Uterus (tissue), 4 donors: Measurements from ENCODE around the gene ART1. TPM values are rescaled to one million over a fixed set of nuclear protein-coding genes. Genes with fewer than 3 reads are reported as not detected.

ENCODE experiments used
- DNase-seq, 2 donors: peaks; one replicate each; pipeline ENCODE4 v3.0.0-alpha.2; 2019 to 2020
- H3K27ac ChIP-seq, 2 donors: fragments of 200-600 bp; sonication (generic); 1 replicate in 1 of 2; 2 replicates in 1 of 2; pipeline ENCODE4 v1.5.1; 2016 to 2018
- H3K27me3 ChIP-seq, 2 donors: fragments of 200-600 bp; sonication (generic); one replicate each; pipeline ENCODE4 v1.5.1; 2018 to 2019; ENCODE audit warnings: control low read depth in 1 of 2
- H3K36me3 ChIP-seq, 2 donors: fragments of 200-600 bp; sonication (generic); one replicate each; pipeline ENCODE4 v1.5.1; 2019; ENCODE audit warnings: control low read depth in 1 of 2
- H3K4me1 ChIP-seq, 2 donors: fragments of 200-600 bp; sonication (generic); one replicate each; pipeline ENCODE4 v1.5.1; 2018 to 2019; ENCODE audit warnings: control low read depth in 1 of 2
- H3K4me3 ChIP-seq, 2 donors: fragments of 200-600 bp; sonication (generic); 1 replicate in 1 of 2; 2 replicates in 1 of 2; pipeline ENCODE4 v1.5.1; 2018 to 2019; ENCODE audit warnings: mild to moderate bottlenecking in 1 of 2
- H3K9me3 ChIP-seq, 2 donors: fragments of 200-600 bp; sonication (generic); one replicate each; pipeline ENCODE4 v1.5.1; 2019; ENCODE audit warnings: control low read depth in 1 of 2
- POLR2A ChIP-seq, 2 donors: fragments of 450-650 bp; IDR thresholded peaks; one replicate each; pipeline ENCODE4 v1.6.1; 2016; ENCODE audit warnings: antibody characterized with exemption in 2 of 2, mild to moderate bottlenecking in 1 of 2, moderate library complexity in 1 of 2
- intact Hi-C: fragments of 100-400 bp; cut with DNase I; formaldehyde crosslinking; loops from one replicate; pipeline ENCODE4 v1.15.1; 2023; ENCODE audit warnings: low total_unique reads
- total RNA-seq, 4 donors: library from RNA; depleted of rRNA in 3 of 4; stranded (reverse); fragments of >200 nt in 3 of 4; gene quantifications; one replicate each; pipeline versions ENCODE4 v1.1.0 to v1.2.4, GENCODE V29; 2014 to 2023
- TF ChIP-seq, protein P1 (sequence below), 4 experiments: fragments of 200-600 bp in 2 of 4; fragments of 450-650 bp in 2 of 4; sonication (generic) in 2 of 4; IDR thresholded peaks; one replicate each; pipeline ENCODE4 v1.5.1; 2016 to 2019; ENCODE audit warnings: antibody characterized with exemption in 4 of 4, mild to moderate bottlenecking in 2 of 4, moderate library complexity in 1 of 4
- donor health status: DM: yes; HTN: yes; CAD: no.

The ART1 gene
- total RNA-seq, 4 donors from 2014 or later = not detected

GRCh38 chr11:3632070-3632660 lies 12.8 kb upstream of the ART1 start:
- no peak for TF ChIP-seq POLR2A (IDR thresholded peaks at IDR 0.05)
- TF ChIP-seq, protein P1, sequence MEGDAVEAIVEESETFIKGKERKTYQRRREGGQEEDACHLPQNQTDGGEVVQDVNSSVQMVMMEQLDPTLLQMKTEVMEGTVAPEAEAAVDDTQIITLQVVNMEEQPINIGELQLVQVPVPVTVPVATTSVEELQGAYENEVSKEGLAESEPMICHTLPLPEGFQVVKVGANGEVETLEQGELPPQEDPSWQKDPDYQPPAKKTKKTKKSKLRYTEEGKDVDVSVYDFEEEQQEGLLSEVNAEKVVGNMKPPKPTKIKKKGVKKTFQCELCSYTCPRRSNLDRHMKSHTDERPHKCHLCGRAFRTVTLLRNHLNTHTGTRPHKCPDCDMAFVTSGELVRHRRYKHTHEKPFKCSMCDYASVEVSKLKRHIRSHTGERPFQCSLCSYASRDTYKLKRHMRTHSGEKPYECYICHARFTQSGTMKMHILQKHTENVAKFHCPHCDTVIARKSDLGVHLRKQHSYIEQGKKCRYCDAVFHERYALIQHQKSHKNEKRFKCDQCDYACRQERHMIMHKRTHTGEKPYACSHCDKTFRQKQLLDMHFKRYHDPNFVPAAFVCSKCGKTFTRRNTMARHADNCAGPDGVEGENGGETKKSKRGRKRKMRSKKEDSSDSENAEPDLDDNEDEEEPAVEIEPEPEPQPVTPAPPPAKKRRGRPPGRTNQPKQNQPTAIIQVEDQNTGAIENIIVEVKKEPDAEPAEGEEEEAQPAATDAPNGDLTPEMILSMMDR (IDR thresholded peaks at IDR 0.05) = no peak
- H3K9me3 ChIP-seq = no peaks in the 10 kb centered on the region
- no peaks in the 10 kb centered on the region for H3K4me1 ChIP-seq
- H3K27ac ChIP-seq = no peak overlapping the region
- no peak overlapping the region for H3K4me3 ChIP-seq
- no peak for DNase-seq
- no peaks in the 10 kb centered on the region for H3K27me3 ChIP-seq
- intact Hi-C loops = no loop called here
- no peaks in the 10 kb centered on the region for H3K36me3 ChIP-seq

GRCh38 chr11:3635641-3636375 lies 9.1 kb upstream of the ART1 start:
- TF ChIP-seq POLR2A (IDR thresholded peaks at IDR 0.05) = no peak
- TF ChIP-seq, protein P1 (IDR thresholded peaks at IDR 0.05) = no peak
- no peak for DNase-seq
- H3K36me3 ChIP-seq = no peaks in the 10 kb centered on the region
- H3K27me3 ChIP-seq = no peaks in the 10 kb centered on the region
- H3K4me1 ChIP-seq = no peaks in the 10 kb centered on the region
- intact Hi-C loops = no loop called here
- no peak overlapping the region for H3K4me3 ChIP-seq
- no peak overlapping the region for H3K27ac ChIP-seq
- H3K9me3 ChIP-seq = no peaks in the 10 kb centered on the region

- TF ChIP-seq, protein P1 (IDR thresholded peaks at IDR 0.05) = no peak
- TF ChIP-seq POLR2A (IDR thresholded peaks at IDR 0.05) = no peak
- Histone ChIP-seq H3K9me3 (no peaks in the 10 kb centered on the region), H3K27me3 (no peaks in the 10 kb centered on the region), H3K36me3 (no peaks in the 10 kb centered on the region), H3K4me3 (no peak overlapping the region), H3K27ac (no peak overlapping the region), H3K4me1 (no peaks in the 10 kb centered on the region)
- DNase-seq = no peak
- intact Hi-C loops = no loop called here
Observed at GRCh38 chr11:3637201-3637600, 7.7 kb upstream of the ART1 start.

- TF ChIP-seq, protein P1 (IDR thresholded peaks at IDR 0.05) = no peak
- TF ChIP-seq POLR2A (IDR thresholded peaks at IDR 0.05) = no peak
- no peak overlapping the region for H3K4me3 ChIP-seq
- H3K27me3 ChIP-seq = no peaks in the 10 kb centered on the region
- no peaks in the 10 kb centered on the region for H3K4me1 ChIP-seq
- H3K36me3 ChIP-seq = no peaks in the 10 kb centered on the region
- no peak for DNase-seq
- H3K9me3 ChIP-seq = no peaks in the 10 kb centered on the region
- intact Hi-C loops = no loop called here
- H3K27ac ChIP-seq = no peak overlapping the region
Observed at GRCh38 chr11:3638513-3638912, 6.4 kb upstream of the ART1 start.

- H3K4me3 ChIP-seq = no peak overlapping the region
Observed at GRCh38 chr11:3639841-3640240, 5.1 kb upstream of the ART1 start.

More at GRCh38 chr11:3639841-3640240, 5.1 kb upstream of the ART1 start:
- H3K27ac ChIP-seq = no peak overlapping the region
- no peaks in the 10 kb centered on the region for H3K9me3 ChIP-seq
- no peak for DNase-seq
- TF ChIP-seq, protein P1 (IDR thresholded peaks at IDR 0.05) = no peak
- no peak for TF ChIP-seq POLR2A (IDR thresholded peaks at IDR 0.05)
- no peaks in the 10 kb centered on the region for H3K27me3 ChIP-seq
- intact Hi-C loops = no loop called here
- H3K4me1 ChIP-seq = no peaks in the 10 kb centered on the region
- H3K36me3 ChIP-seq = no peaks in the 10 kb centered on the region
